ENCODE data around the gene ERC1. TPM values are rescaled to one million over a fixed set of nuclear protein-coding genes. Genes with fewer than 3 reads are reported as not detected.

ERC1 gene
- total and polyA plus RNA-seq, 4 donors, result 7.4 to 78.2 (median 39.8) TPM

- ATAC-seq (ENCODE audit: insufficient read depth, low FRiP score), result no peak
- H3K9ac ChIP-seq (ENCODE audit: insufficient read depth in 1 of 2, low read length in 2 of 2), result no peak overlapping the region
- peaks cover 0 to 6% (median 4%) of the 10 kb centered on the region in 4 donors for H3K36me3 ChIP-seq (ENCODE audit: control insufficient read depth in 4 of 4, insufficient read depth in 4 of 4, low read length in 4 of 4)
- 86 to 94% methylated on average over 3 of the region's 3 CpGs for WGBS, 2 donors
- no peak for TF ChIP-seq CTCF (IDR thresholded peaks at IDR 0.05; ENCODE audit: control extremely low read depth, extremely low read depth)
- H3K4me3 ChIP-seq, result no peak overlapping the region
- H3K27me3 ChIP-seq (ENCODE audit: control insufficient read depth in 3 of 3, insufficient read depth in 3 of 3, low read length in 2 of 3), result no peaks in the 10 kb centered on the region
- H3K9me3 ChIP-seq (ENCODE audit: control insufficient read depth in 4 of 4, insufficient read depth in 3 of 4, low read length in 3 of 4), result no peaks in the 10 kb centered on the region
- H3K4me1 ChIP-seq (ENCODE audit: control insufficient read depth in 5 of 5, insufficient read depth in 5 of 5, low read length in 5 of 5), result peaks cover 0 to 1% (median 0%) of the 10 kb centered on the region in 5 donors
- DNase-seq, result no peak
- H3K27ac ChIP-seq (ENCODE audit: low read depth in 1 of 2, low read length in 1 of 2), result no peak overlapping the region
Measured at GRCh38 chr12:1185460-1186182, 194.6 kb downstream of the ERC1 start.

- Histone ChIP-seq H3K9ac (ENCODE audit: insufficient read depth in 1 of 2, low read length in 2 of 2) (no peak overlapping the region), H3K27ac (ENCODE audit: low read depth in 1 of 2, low read length in 1 of 2) (no peak overlapping the region), H3K36me3 (ENCODE audit: control insufficient read depth in 4 of 4, insufficient read depth in 4 of 4, low read length in 4 of 4) (peaks cover 0 to 10% (median 6%) of the 10 kb centered on the region in 4 donors), H3K27me3 (ENCODE audit: control insufficient read depth in 3 of 3, insufficient read depth in 3 of 3, low read length in 2 of 3) (no peaks in the 10 kb centered on the region), H3K9me3 (ENCODE audit: control insufficient read depth in 4 of 4, insufficient read depth in 3 of 4, low read length in 3 of 4) (no peaks in the 10 kb centered on the region), H3K4me1 (ENCODE audit: control insufficient read depth in 5 of 5, insufficient read depth in 5 of 5, low read length in 5 of 5) (peaks cover 0 to 1% (median 0%) of the 10 kb centered on the region in 5 donors), H3K4me3 (no peak overlapping the region)
- 96 to 98% methylated on average over 3 of the region's 3 CpGs for WGBS, 2 donors
- no peak for TF ChIP-seq CTCF (IDR thresholded peaks at IDR 0.05; ENCODE audit: control extremely low read depth, extremely low read depth)
- ATAC-seq (ENCODE audit: insufficient read depth, low FRiP score) (no peak), DNase-seq (no peak)
Measured at GRCh38 chr12:1186298-1186697, 195.3 kb downstream of the ERC1 start.

- 51 to 83% methylated on average over 4 of the region's 4 CpGs for WGBS, 2 donors
- Histone ChIP-seq H3K27me3 (ENCODE audit: control insufficient read depth in 3 of 3, insufficient read depth in 3 of 3, low read length in 2 of 3) (no peaks in the 10 kb centered on the region), H3K9me3 (ENCODE audit: control insufficient read depth in 4 of 4, insufficient read depth in 3 of 4, low read length in 3 of 4) (no peaks in the 10 kb centered on the region), H3K4me1 (ENCODE audit: control insufficient read depth in 5 of 5, insufficient read depth in 5 of 5, low read length in 5 of 5) (peaks cover 0 to 1% (median 0%) of the 10 kb centered on the region in 5 donors), H3K9ac (ENCODE audit: insufficient read depth in 1 of 2, low read length in 2 of 2) (no peak overlapping the region), H3K4me3 (no peak overlapping the region), H3K27ac (ENCODE audit: low read depth in 1 of 2, low read length in 1 of 2) (no peak overlapping the region), H3K36me3 (ENCODE audit: control insufficient read depth in 4 of 4, insufficient read depth in 4 of 4, low read length in 4 of 4) (peaks cover 0 to 16% (median 6%) of the 10 kb centered on the region in 4 donors)
- ATAC-seq (ENCODE audit: insufficient read depth, low FRiP score), result no peak
- DNase-seq, result no peak
- TF ChIP-seq CTCF (IDR thresholded peaks at IDR 0.05; ENCODE audit: control extremely low read depth, extremely low read depth), result no peak
Measured at GRCh38 chr12:1188016-1188415, 197.0 kb downstream of the ERC1 start.

Measured in lung (tissue), 12 donors.